Parathyroid adenoma (tissue), 2 donors: Measurements from ENCODE around the gene ICAM4.

ENCODE experiments used
- H2AFZ ChIP-seq: fragments of 300-600 bp; sonication (generic); one replicate; pipeline ENCODE4 v1.7.0; 2017; ENCODE audit warnings: antibody characterized with exemption, mild to moderate bottlenecking
- H3K27ac ChIP-seq: fragments of 300-600 bp; sonication (generic); one replicate; pipeline ENCODE4 v1.7.0; 2017
- H3K27me3 ChIP-seq: fragments of 300-600 bp; sonication (generic); one replicate; pipeline ENCODE4 v1.7.0; 2017; ENCODE audit warnings: low read length; ENCODE audit not compliant: control insufficient read depth, insufficient read depth
- H3K36me3 ChIP-seq: fragments of 300-600 bp; sonication (generic); one replicate; pipeline ENCODE4 v1.7.0; 2017; ENCODE audit warnings: low read length; ENCODE audit not compliant: control insufficient read depth, insufficient read depth
- H3K4me1 ChIP-seq: fragments of 300-600 bp; sonication (generic); one replicate; pipeline ENCODE4 v1.7.0; 2017; ENCODE audit warnings: control low read depth
- H3K4me2 ChIP-seq: fragments of 300-600 bp; sonication (generic); one replicate; pipeline ENCODE4 v1.7.0; 2017; ENCODE audit warnings: low read length
- H3K4me3 ChIP-seq: fragments of 300-600 bp; sonication (generic); one replicate; pipeline ENCODE4 v1.7.0; 2017; ENCODE audit warnings: low read depth, low read length
- H3K79me2 ChIP-seq: fragments of 300-600 bp; sonication (generic); one replicate; pipeline ENCODE4 v1.7.0; 2017; ENCODE audit warnings: control low read depth
- H3K9ac ChIP-seq: fragments of 300-600 bp; sonication (generic); one replicate; pipeline ENCODE4 v1.7.0; 2017; ENCODE audit warnings: mild to moderate bottlenecking
- H3K9me3 ChIP-seq: fragments of 300-600 bp; sonication (generic); one replicate; pipeline ENCODE4 v1.7.0; 2017; ENCODE audit warnings: low read length; ENCODE audit not compliant: control insufficient read depth
- TF ChIP-seq, protein P1 (sequence below): fragments of 300-600 bp; sonication (generic); IDR thresholded peaks from one replicate; pipeline ENCODE4 v1.7.0; 2017; ENCODE audit warnings: antibody characterized with exemption, mild to moderate bottlenecking
- donor health status: primary hyperparathyroidism.

The ICAM4 gene

DNA sequence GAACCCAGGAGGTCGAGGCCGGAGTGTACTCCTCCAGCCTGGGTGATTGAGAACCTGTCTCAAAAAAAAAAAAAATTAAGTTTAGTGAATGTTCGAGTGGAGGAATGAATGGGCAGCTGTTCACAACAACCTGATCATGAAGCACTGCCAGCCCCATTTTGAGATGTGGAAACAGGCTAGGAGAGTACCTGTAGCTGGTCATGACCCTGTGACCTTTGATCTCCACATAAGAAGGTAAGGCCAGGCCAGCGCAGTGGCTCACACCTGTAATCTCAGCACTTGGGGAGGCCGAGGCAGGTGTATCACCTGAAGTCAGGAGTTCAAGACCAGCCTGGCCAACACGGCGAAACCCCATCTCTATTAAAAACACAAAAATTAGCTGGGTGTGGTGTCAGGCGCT is 39.0 kb downstream of the ICAM4 start:
- Histone ChIP-seq H3K36me3 (no peaks in the 10 kb centered on the region), H3K4me3 (no peak overlapping the region), H3K9ac (no peak overlapping the region), H2AFZ (no peak overlapping the region), H3K27me3 (no peaks in the 10 kb centered on the region), H3K9me3 (no peaks in the 10 kb centered on the region), H3K27ac (no peak overlapping the region), H3K4me1 (no peaks in the 10 kb centered on the region), H3K79me2 (peaks cover 4% of the 10 kb centered on the region), H3K4me2 (no peak overlapping the region)
- TF ChIP-seq, protein P1, sequence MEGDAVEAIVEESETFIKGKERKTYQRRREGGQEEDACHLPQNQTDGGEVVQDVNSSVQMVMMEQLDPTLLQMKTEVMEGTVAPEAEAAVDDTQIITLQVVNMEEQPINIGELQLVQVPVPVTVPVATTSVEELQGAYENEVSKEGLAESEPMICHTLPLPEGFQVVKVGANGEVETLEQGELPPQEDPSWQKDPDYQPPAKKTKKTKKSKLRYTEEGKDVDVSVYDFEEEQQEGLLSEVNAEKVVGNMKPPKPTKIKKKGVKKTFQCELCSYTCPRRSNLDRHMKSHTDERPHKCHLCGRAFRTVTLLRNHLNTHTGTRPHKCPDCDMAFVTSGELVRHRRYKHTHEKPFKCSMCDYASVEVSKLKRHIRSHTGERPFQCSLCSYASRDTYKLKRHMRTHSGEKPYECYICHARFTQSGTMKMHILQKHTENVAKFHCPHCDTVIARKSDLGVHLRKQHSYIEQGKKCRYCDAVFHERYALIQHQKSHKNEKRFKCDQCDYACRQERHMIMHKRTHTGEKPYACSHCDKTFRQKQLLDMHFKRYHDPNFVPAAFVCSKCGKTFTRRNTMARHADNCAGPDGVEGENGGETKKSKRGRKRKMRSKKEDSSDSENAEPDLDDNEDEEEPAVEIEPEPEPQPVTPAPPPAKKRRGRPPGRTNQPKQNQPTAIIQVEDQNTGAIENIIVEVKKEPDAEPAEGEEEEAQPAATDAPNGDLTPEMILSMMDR: no peak

DNA sequence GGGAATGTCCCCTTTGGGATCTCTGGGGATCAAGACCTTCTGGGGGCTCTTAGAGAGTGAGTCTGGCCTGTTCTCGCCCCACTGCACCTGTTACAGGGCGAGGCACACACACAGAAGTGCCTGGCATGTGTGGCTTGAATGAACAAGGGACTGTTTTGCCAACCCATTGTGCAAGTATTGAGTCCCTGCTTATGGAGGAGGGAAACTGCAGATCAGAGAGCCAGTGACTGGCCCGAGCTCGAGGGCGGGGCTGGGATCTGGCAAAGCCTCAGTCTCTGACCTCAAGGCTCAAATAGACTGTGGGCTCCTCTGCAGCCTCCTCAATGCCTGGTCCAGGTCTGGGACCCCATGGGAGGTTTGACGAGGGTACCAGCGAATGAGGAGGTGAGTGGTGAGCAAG is 41.0 kb downstream of the ICAM4 start:
- H3K27me3 ChIP-seq: no peaks in the 10 kb centered on the region
- no peak overlapping the region for H3K4me2 ChIP-seq
- no peaks in the 10 kb centered on the region for H3K36me3 ChIP-seq
- H3K4me3 ChIP-seq: no peak overlapping the region
- TF ChIP-seq, protein P1: no peak
- H3K79me2 ChIP-seq: peaks cover 8% of the 10 kb centered on the region
- H3K9ac ChIP-seq: no peak overlapping the region
- H3K9me3 ChIP-seq: no peaks in the 10 kb centered on the region
- H2AFZ ChIP-seq: no peak overlapping the region
- H3K4me1 ChIP-seq: peaks cover 8% of the 10 kb centered on the region
- no peak overlapping the region for H3K27ac ChIP-seq

DNA sequence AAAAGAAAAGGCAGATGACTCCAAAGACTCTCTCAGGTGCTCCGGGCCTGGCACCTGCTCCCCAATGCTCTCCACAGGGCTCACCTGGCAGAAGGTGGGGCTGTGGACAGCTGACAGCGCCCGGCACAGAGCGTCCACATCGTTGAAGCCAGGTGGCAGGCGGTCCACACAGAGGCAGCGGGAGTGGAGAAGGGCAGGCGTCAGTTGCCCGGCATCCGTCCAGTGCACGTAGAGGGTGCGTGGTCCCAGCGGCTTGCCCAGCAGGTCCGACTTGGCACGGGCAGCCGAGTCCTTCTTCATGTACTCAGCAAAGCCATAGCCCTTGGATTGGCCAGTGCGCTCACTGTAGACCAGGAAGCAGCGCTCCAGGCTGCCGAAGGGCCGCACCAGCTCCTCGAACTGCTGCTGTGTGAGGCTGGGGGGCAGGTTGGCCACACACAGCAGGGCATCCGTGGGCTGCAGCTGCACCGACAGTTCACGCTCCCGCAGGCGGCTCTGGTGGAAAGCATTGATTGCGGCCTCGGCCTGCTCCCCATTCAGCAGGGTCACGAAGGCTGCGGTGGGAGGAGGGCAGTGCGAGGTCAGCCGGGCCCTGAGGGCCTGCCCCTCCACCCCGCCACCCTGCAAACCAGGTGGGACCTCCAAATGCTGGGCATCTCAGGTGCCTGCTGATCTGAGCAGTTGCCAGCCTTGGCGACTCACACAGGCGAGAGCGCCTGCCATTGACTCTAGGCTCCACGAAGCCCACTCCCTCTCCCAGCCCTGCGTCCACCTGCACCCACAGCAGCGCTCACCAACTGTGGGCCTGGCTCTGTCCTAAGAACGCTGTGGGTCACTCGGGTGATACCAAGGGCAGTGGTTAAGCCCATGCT is 42.0 kb downstream of the ICAM4 start:
- Histone ChIP-seq H3K79me2 (peaks cover 8% of the 10 kb centered on the region), H3K27me3 (no peaks in the 10 kb centered on the region), H3K9ac (no peak overlapping the region), H3K4me3 (no peak overlapping the region), H3K9me3 (no peaks in the 10 kb centered on the region), H2AFZ (no peak overlapping the region), H3K36me3 (no peaks in the 10 kb centered on the region), H3K27ac (no peak overlapping the region), H3K4me1 (peaks cover 8% of the 10 kb centered on the region), H3K4me2 (no peak overlapping the region)
- TF ChIP-seq, protein P1: no peak

- Histone ChIP-seq H3K36me3 (no peaks in the 10 kb centered on the region), H3K27me3 (no peaks in the 10 kb centered on the region), H3K27ac (no peak overlapping the region), H2AFZ (no peak overlapping the region), H3K4me3 (no peak overlapping the region), H3K79me2 (peaks cover 6% of the 10 kb centered on the region), H3K9ac (no peak overlapping the region), H3K9me3 (no peaks in the 10 kb centered on the region), H3K4me2 (no peak overlapping the region), H3K4me1 (peaks cover 10% of the 10 kb centered on the region)
- TF ChIP-seq, protein P1: no peak
Measured at GRCh38 chr19:10329555-10329954, 42.8 kb downstream of the ICAM4 start.
